HEK293T (cell line): ENCODE measurements around the gene GHRL.

ENCODE experiments used
- CTCF ChIA-PET: fragments of 350-600 bp; formaldehyde crosslinking; extraction: SDS; loops from one replicate; lab custom pipeline; 2021; ENCODE audit warnings: antibody characterized with exemption, inconsistent platforms; lab: Yijun Ruan, JAX
- POLR2A ChIA-PET: fragments of 350-600 bp; formaldehyde crosslinking; extraction: SDS; loops from one replicate; lab custom pipeline; 2020; ENCODE audit warnings: antibody characterized with exemption, inconsistent platforms; lab: Yijun Ruan, JAX
- DNase-seq: peaks from one replicate; pipeline ENCODE4 v3.0.0; 2012; ENCODE audit warnings: mixed read lengths; ENCODE audit errors: extremely low spot score
- ARNT ChIP-seq: fragments of 450-650 bp; IDR thresholded peaks from 2 replicates; pipeline ENCODE4 v1.6.1; 2017; ENCODE audit warnings: mild to moderate bottlenecking
- BHLHE40 ChIP-seq: fragments of 450-650 bp; IDR thresholded peaks from 2 replicates; pipeline ENCODE4 v1.6.1; 2016; ENCODE audit warnings: mild to moderate bottlenecking, moderate library complexity, borderline replicate concordance
- CTBP1 ChIP-seq: fragments of 450-650 bp; IDR thresholded peaks from 2 replicates; pipeline ENCODE4 v1.6.1; 2016; ENCODE audit warnings: borderline replicate concordance
- ELF4 ChIP-seq: fragments of 450-650 bp; IDR thresholded peaks from 2 replicates; pipeline ENCODE4 v1.6.1; 2017; ENCODE audit warnings: antibody characterized with exemption
- FOXA1 ChIP-seq: fragments of 450-650 bp; IDR thresholded peaks from 2 replicates; pipeline ENCODE4 v1.6.1; 2016; ENCODE audit warnings: mild to moderate bottlenecking
- FOXK2 ChIP-seq: fragments of 450-650 bp; IDR thresholded peaks from 2 replicates; pipeline ENCODE4 v1.6.1; 2016; ENCODE audit warnings: mild to moderate bottlenecking
- FOXM1 ChIP-seq: fragments of 450-650 bp; IDR thresholded peaks from 2 replicates; pipeline ENCODE4 v1.6.1; 2017; ENCODE audit warnings: mild to moderate bottlenecking, borderline replicate concordance
- HDGF ChIP-seq: fragments of 450-650 bp; IDR thresholded peaks from 2 replicates; pipeline ENCODE4 v1.6.1; 2017; ENCODE audit warnings: antibody characterized with exemption, borderline replicate concordance
- L3MBTL2 ChIP-seq: fragments of 450-650 bp; conservative IDR thresholded peaks from 2 replicates; pipeline ENCODE4 v1.6.1; 2016; ENCODE audit warnings: mild to moderate bottlenecking
- LEF1 ChIP-seq: fragments of 450-650 bp; IDR thresholded peaks from 2 replicates; pipeline ENCODE4 v1.6.1; 2017; ENCODE audit warnings: mild to moderate bottlenecking, borderline replicate concordance
- NFRKB ChIP-seq: fragments of 450-650 bp; IDR thresholded peaks from 2 replicates; pipeline ENCODE4 v1.6.1; 2016; ENCODE audit warnings: mild to moderate bottlenecking, moderate library complexity
- PKNOX1 ChIP-seq: fragments of 450-650 bp; IDR thresholded peaks from 2 replicates; pipeline ENCODE4 v1.6.1; 2016
- SP1 ChIP-seq: fragments of 450-650 bp; IDR thresholded peaks from 2 replicates; pipeline ENCODE4 v1.6.1; 2017
- SUZ12 ChIP-seq: fragments of 450-650 bp; IDR thresholded peaks from 2 replicates; pipeline ENCODE4 v1.6.1; 2016; ENCODE audit warnings: mild to moderate bottlenecking
- TARDBP ChIP-seq: fragments of 450-650 bp; IDR thresholded peaks from 2 replicates; pipeline ENCODE4 v1.6.1; 2016
- ZNF384 ChIP-seq: fragments of 450-650 bp; IDR thresholded peaks from 2 replicates; pipeline ENCODE4 v1.6.1; 2016

Gene GHRL

GRCh38 chr3:10292505-10293419 lies at the start of gene GHRL:
Gene GHRL (minus strand): TSS chr3:10292947. CDS start chr3:10290180, 2,767 bp downstream.
- CTCF ChIA-PET, result no interaction called here
- TF ChIP-seq BHLHE40, result no peak
- TF ChIP-seq L3MBTL2, result no peak
- TF ChIP-seq TARDBP, result no peak
- TF ChIP-seq PKNOX1, result no peak
- TF ChIP-seq SUZ12, result no peak
- TF ChIP-seq ARNT, result no peak
- TF ChIP-seq ZNF384, result no peak
- TF ChIP-seq FOXA1, result no peak
- no peak for TF ChIP-seq NFRKB
- no peak for DNase-seq
- POLR2A ChIA-PET, result interaction anchor here (1.2 kb wide), 1 partner anchor 28 kb away, joined by 5 read pairs; the partner anchor contains the start of gene SEC13

GRCh38 chr3:10341901-10342398 lies 49.2 kb upstream of the GHRL start:
- no peak for TF ChIP-seq L3MBTL2
- POLR2A ChIA-PET, result no interaction called here
- CTCF ChIA-PET, result interaction anchor here (0.8 kb wide), 1 partner anchor 180 kb away, joined by 3 read pairs; no protein-coding TSS in a partner anchor

GRCh38 chr3:10340476-10340875 lies 47.7 kb upstream of the GHRL start:
- TF ChIP-seq CTBP1 (no peak), ELF4 (no peak), BHLHE40 (no peak), LEF1 (no peak), FOXA1 (no peak), L3MBTL2 (no peak), SP1 (no peak), FOXM1 (no peak), ZNF384 (no peak), ARNT (no peak)
- no peak for DNase-seq
- POLR2A ChIA-PET, result no interaction called here
- CTCF ChIA-PET, result interaction anchor here (0.6 kb wide), 1 partner anchor 364 kb away, joined by 3 read pairs; no protein-coding TSS in a partner anchor

More at GRCh38 chr3:10341901-10342398, 49.2 kb upstream of the GHRL start:
- no peak for DNase-seq

- CTCF ChIA-PET, result interaction anchor here (0.6 kb wide), 1 partner anchor 364 kb away, joined by 3 read pairs; no protein-coding TSS in a partner anchor
- POLR2A ChIA-PET, result no interaction called here
- TF ChIP-seq L3MBTL2, result no peak
- TF ChIP-seq PKNOX1, result no peak
- TF ChIP-seq HDGF, result no peak
- no peak for TF ChIP-seq FOXM1
- no peak for TF ChIP-seq ZNF384
- TF ChIP-seq SUZ12, result no peak
- no peak for TF ChIP-seq FOXA1
- no peak for TF ChIP-seq FOXK2
- no peak for TF ChIP-seq ARNT
- TF ChIP-seq SP1, result no peak
- no peak for TF ChIP-seq CTBP1
- no peak for TF ChIP-seq LEF1
- no peak for TF ChIP-seq NFRKB
- TF ChIP-seq ELF4, result no peak
- TF ChIP-seq TARDBP, result no peak
- DNase-seq, result no peak
These were observed 47.3 kb upstream of the GHRL start for GRCh38 chr3:10340046-10340445.

GRCh38 chr3:10339376-10339955 lies 46.7 kb upstream of the GHRL start:
- CTCF ChIA-PET, result no interaction called here
- TF ChIP-seq CTBP1 (no peak), LEF1 (no peak), SP1 (no peak), ZNF384 (no peak), SUZ12 (no peak), FOXA1 (no peak), BHLHE40 (no peak), FOXM1 (no peak), ELF4 (no peak), NFRKB (no peak)
- no peak for DNase-seq
- POLR2A ChIA-PET, result no interaction called here

- CTCF ChIA-PET, result no interaction called here
- TF ChIP-seq SUZ12 (no peak), FOXK2 (no peak), CTBP1 (no peak), ARNT (no peak), LEF1 (no peak), L3MBTL2 (no peak)
- POLR2A ChIA-PET, result no interaction called here
- DNase-seq, result no peak
These were observed 46.0 kb upstream of the GHRL start for GRCh38 chr3:10338591-10339353.

GRCh38 chr3:10338164-10338470 lies 45.4 kb upstream of the GHRL start:
- ChIA-PET CTCF (no interaction called here), POLR2A (no interaction called here)
- TF ChIP-seq ELF4, result no peak
- TF ChIP-seq PKNOX1, result no peak
- no peak for TF ChIP-seq SP1
- no peak for TF ChIP-seq FOXK2
- no peak for TF ChIP-seq L3MBTL2
- no peak for TF ChIP-seq FOXA1
- TF ChIP-seq FOXM1, result no peak
- TF ChIP-seq NFRKB, result no peak
- TF ChIP-seq ARNT, result no peak
- no peak for TF ChIP-seq LEF1
- TF ChIP-seq ZNF384, result no peak
- no peak for TF ChIP-seq SUZ12
- TF ChIP-seq HDGF, result no peak
- no peak for TF ChIP-seq TARDBP
- no peak for TF ChIP-seq BHLHE40
- TF ChIP-seq CTBP1, result no peak

More at GRCh38 chr3:10338164-10338470, 45.4 kb upstream of the GHRL start:
- DNase-seq, result no peak
